Measurements from ENCODE around the gene ERICH6.

ERICH6 gene

GRCh38 chr3:150722267-150722666 is 18.5 kb upstream of the ERICH6 start:
- H3K27me3 ChIP-seq (ENCODE audit: control insufficient read depth in 1 of 2, insufficient read depth in 2 of 2, low read length in 2 of 2): no peaks in the 10 kb centered on the region
- H3K9ac ChIP-seq (ENCODE audit: low read depth in 1 of 2, low read length in 2 of 2): no peak overlapping the region
- no peak overlapping the region for H3K27ac ChIP-seq (ENCODE audit: low read depth, low read length)
- H3K9me3 ChIP-seq (ENCODE audit: control insufficient read depth in 1 of 2, low read length in 2 of 2): no peaks in the 10 kb centered on the region
- H3K4me1 ChIP-seq (ENCODE audit: control insufficient read depth in 1 of 2, insufficient read depth in 2 of 2, low read length in 2 of 2): peaks cover 11 to 12% of the 10 kb centered on the region in 2 donors
- no peak overlapping the region for H3K4me3 ChIP-seq (ENCODE audit: low read depth in 1 of 2, low read length in 2 of 2)
- no peaks in the 10 kb centered on the region for H3K36me3 ChIP-seq (ENCODE audit: control insufficient read depth in 1 of 2, insufficient read depth in 2 of 2, low read length in 2 of 2)

GRCh38 chr3:150721285-150722130 is 17.8 kb upstream of the ERICH6 start:
- Histone ChIP-seq H3K4me1 (ENCODE audit: control insufficient read depth in 1 of 2, insufficient read depth in 2 of 2, low read length in 2 of 2) (peaks cover 11 to 12% of the 10 kb centered on the region in 2 donors), H3K36me3 (ENCODE audit: control insufficient read depth in 1 of 2, insufficient read depth in 2 of 2, low read length in 2 of 2) (no peaks in the 10 kb centered on the region), H3K9ac (ENCODE audit: low read depth in 1 of 2, low read length in 2 of 2) (peak overlapping the region in 1 of 2 donors; percentile 15), H3K27ac (ENCODE audit: low read depth, low read length) (no peak overlapping the region), H3K9me3 (ENCODE audit: control insufficient read depth in 1 of 2, low read length in 2 of 2) (no peaks in the 10 kb centered on the region), H3K27me3 (ENCODE audit: control insufficient read depth in 1 of 2, insufficient read depth in 2 of 2, low read length in 2 of 2) (no peaks in the 10 kb centered on the region), H3K4me3 (ENCODE audit: low read depth in 1 of 2, low read length in 2 of 2) (no peak overlapping the region)

DNA sequence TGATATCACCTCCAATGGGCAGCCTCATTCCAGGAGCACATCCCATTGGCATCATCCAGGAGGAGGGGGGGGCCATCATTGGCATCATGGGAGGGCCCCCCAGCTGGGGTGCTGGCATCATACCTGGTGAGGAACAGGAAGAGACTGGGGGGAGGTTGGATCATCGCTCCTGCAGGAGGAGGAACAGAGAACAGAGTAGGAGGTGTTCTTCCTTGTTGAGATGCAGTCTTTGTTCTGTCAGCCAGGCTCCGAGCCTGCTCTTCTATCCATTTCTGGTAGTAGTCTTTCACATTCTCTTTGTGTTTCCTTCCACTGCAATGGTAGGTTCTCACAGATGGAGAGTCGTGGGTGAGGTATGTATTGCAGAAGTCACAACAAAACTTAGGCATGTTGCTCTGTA is 16.7 kb upstream of the ERICH6 start:
- no peak overlapping the region for H3K27ac ChIP-seq (ENCODE audit: low read depth, low read length)

DNA sequence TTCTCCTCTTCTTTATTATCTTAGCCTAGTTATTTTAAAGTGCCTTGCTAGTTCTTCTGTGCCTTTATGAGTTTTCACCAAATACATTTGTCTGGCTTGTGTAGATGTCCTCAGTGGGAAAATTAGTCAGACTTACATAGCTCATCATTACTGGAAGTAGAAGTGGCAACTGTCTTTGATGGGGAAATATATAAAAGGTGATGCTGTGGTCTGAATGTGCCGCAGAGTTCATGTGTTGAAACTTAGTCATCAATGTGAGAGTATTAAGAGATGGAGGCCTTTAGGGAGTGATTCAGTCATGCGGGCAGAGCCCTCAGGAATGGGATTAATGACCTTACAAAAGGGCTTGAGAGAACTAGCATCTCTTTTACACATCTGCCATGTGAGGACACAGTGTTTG is 6.4 kb upstream of the ERICH6 start:
- H3K36me3 ChIP-seq (ENCODE audit: control insufficient read depth in 1 of 2, insufficient read depth in 2 of 2, low read length in 2 of 2): no peaks in the 10 kb centered on the region
- H3K9me3 ChIP-seq (ENCODE audit: control insufficient read depth in 1 of 2, low read length in 2 of 2): no peaks in the 10 kb centered on the region
- no peaks in the 10 kb centered on the region for H3K4me1 ChIP-seq (ENCODE audit: control insufficient read depth in 1 of 2, insufficient read depth in 2 of 2, low read length in 2 of 2)
- H3K9ac ChIP-seq (ENCODE audit: low read depth in 1 of 2, low read length in 2 of 2): no peak overlapping the region
- H3K27me3 ChIP-seq (ENCODE audit: control insufficient read depth in 1 of 2, insufficient read depth in 2 of 2, low read length in 2 of 2): no peaks in the 10 kb centered on the region
- no peak overlapping the region for H3K27ac ChIP-seq (ENCODE audit: low read depth, low read length)
- no peak overlapping the region for H3K4me3 ChIP-seq (ENCODE audit: low read depth in 1 of 2, low read length in 2 of 2)

More for the DNA sequence above, 16.7 kb upstream of the ERICH6 start:
- H3K9ac ChIP-seq (ENCODE audit: low read depth in 1 of 2, low read length in 2 of 2): no peak overlapping the region
- H3K4me3 ChIP-seq (ENCODE audit: low read depth in 1 of 2, low read length in 2 of 2): no peak overlapping the region
- no peaks in the 10 kb centered on the region for H3K9me3 ChIP-seq (ENCODE audit: control insufficient read depth in 1 of 2, low read length in 2 of 2)
- H3K4me1 ChIP-seq (ENCODE audit: control insufficient read depth in 1 of 2, insufficient read depth in 2 of 2, low read length in 2 of 2): peaks cover 8 to 9% of the 10 kb centered on the region in 2 donors
- no peaks in the 10 kb centered on the region for H3K27me3 ChIP-seq (ENCODE audit: control insufficient read depth in 1 of 2, insufficient read depth in 2 of 2, low read length in 2 of 2)
- no peaks in the 10 kb centered on the region for H3K36me3 ChIP-seq (ENCODE audit: control insufficient read depth in 1 of 2, insufficient read depth in 2 of 2, low read length in 2 of 2)

- peak overlapping the region; percentile 84 to 93 for H3K4me3 ChIP-seq (ENCODE audit: low read depth in 1 of 2, low read length in 2 of 2)
- peak overlapping the region; percentile 62 to 69 for H3K9ac ChIP-seq (ENCODE audit: low read depth in 1 of 2, low read length in 2 of 2)
- no peaks in the 10 kb centered on the region for H3K27me3 ChIP-seq (ENCODE audit: control insufficient read depth in 1 of 2, insufficient read depth in 2 of 2, low read length in 2 of 2)
- H3K4me1 ChIP-seq (ENCODE audit: control insufficient read depth in 1 of 2, insufficient read depth in 2 of 2, low read length in 2 of 2): peaks cover 0 to 7% of the 10 kb centered on the region in 2 donors
- no peaks in the 10 kb centered on the region for H3K9me3 ChIP-seq (ENCODE audit: control insufficient read depth in 1 of 2, low read length in 2 of 2)
- peak overlapping the region; percentile 72 for H3K27ac ChIP-seq (ENCODE audit: low read depth, low read length)
- no peaks in the 10 kb centered on the region for H3K36me3 ChIP-seq (ENCODE audit: control insufficient read depth in 1 of 2, insufficient read depth in 2 of 2, low read length in 2 of 2)
These were observed 393 bp downstream of the ERICH6 start for GRCh38 chr3:150703299-150703755.

DNA sequence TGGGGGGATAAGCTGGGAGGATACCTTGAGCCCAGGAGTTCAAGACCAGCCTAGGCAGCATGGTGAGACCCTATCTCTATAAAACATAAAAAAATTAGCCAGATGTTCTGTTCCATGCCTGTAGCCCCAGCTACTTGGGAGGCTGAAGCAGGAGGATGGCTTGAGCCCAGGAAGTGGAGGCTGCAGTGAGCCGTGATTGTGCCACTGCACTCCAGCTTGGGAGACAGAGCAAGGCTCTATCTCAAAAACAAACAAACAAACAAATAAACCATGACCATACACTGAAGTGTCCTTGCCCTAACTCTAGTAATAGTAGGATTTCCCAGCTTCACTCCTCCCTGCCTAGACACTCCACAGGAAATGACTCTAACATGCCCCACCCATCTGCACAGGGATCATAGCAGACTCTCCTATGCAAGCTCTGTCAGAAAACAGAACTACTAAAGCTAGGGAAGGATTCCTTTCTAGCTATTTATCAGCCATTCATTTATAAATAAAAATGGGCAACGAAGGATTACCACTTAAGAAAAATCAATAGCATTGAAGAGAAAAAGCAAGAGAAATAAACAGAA is 4.6 kb downstream of the ERICH6 start:
- Histone ChIP-seq H3K27me3 (ENCODE audit: control insufficient read depth in 1 of 2, insufficient read depth in 2 of 2, low read length in 2 of 2) (no peaks in the 10 kb centered on the region), H3K36me3 (ENCODE audit: control insufficient read depth in 1 of 2, insufficient read depth in 2 of 2, low read length in 2 of 2) (no peaks in the 10 kb centered on the region), H3K4me3 (ENCODE audit: low read depth in 1 of 2, low read length in 2 of 2) (no peak overlapping the region), H3K9ac (ENCODE audit: low read depth in 1 of 2, low read length in 2 of 2) (no peak overlapping the region), H3K4me1 (ENCODE audit: control insufficient read depth in 1 of 2, insufficient read depth in 2 of 2, low read length in 2 of 2) (peaks cover 0 to 7% of the 10 kb centered on the region in 2 donors), H3K27ac (ENCODE audit: low read depth, low read length) (no peak overlapping the region), H3K9me3 (ENCODE audit: control insufficient read depth in 1 of 2, low read length in 2 of 2) (no peaks in the 10 kb centered on the region)

- Histone ChIP-seq H3K4me1 (ENCODE audit: control insufficient read depth in 1 of 2, insufficient read depth in 2 of 2, low read length in 2 of 2) (no peaks in the 10 kb centered on the region), H3K9me3 (ENCODE audit: control insufficient read depth in 1 of 2, low read length in 2 of 2) (peaks cover 0 to 6% of the 10 kb centered on the region in 2 donors), H3K27ac (ENCODE audit: low read depth, low read length) (no peak overlapping the region), H3K9ac (ENCODE audit: low read depth in 1 of 2, low read length in 2 of 2) (no peak overlapping the region), H3K36me3 (ENCODE audit: control insufficient read depth in 1 of 2, insufficient read depth in 2 of 2, low read length in 2 of 2) (no peaks in the 10 kb centered on the region), H3K27me3 (ENCODE audit: control insufficient read depth in 1 of 2, insufficient read depth in 2 of 2, low read length in 2 of 2) (no peaks in the 10 kb centered on the region), H3K4me3 (ENCODE audit: low read depth in 1 of 2, low read length in 2 of 2) (no peak overlapping the region)
These were observed 6.1 kb downstream of the ERICH6 start for GRCh38 chr3:150697646-150698045.

- H3K4me3 ChIP-seq (ENCODE audit: low read depth in 1 of 2, low read length in 2 of 2): no peak overlapping the region
These were observed 12.2 kb downstream of the ERICH6 start for GRCh38 chr3:150691414-150692040.

DNA sequence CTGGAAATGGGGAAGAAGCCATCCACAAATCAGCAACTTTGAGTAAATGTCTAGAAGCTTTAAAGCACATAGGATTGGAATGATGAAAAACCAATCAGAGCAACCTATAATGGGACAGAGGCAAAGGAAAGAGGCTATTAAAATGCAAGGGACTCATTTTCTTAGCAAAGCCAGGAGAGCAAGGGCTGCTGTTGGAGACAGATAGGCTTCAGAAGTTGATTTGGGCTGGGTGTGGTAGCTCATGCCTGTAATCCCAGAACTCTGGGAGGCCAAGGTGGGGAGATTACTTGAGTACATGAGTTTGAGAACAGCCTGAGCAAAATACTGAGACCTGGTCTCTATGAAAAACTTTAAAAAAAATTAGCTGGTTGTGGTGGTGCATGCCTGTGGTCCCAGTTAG is 16.1 kb downstream of the ERICH6 start:
- H3K4me1 ChIP-seq (ENCODE audit: control insufficient read depth in 1 of 2, insufficient read depth in 2 of 2, low read length in 2 of 2): no peaks in the 10 kb centered on the region
- no peaks in the 10 kb centered on the region for H3K27me3 ChIP-seq (ENCODE audit: control insufficient read depth in 1 of 2, insufficient read depth in 2 of 2, low read length in 2 of 2)
- H3K4me3 ChIP-seq (ENCODE audit: low read depth in 1 of 2, low read length in 2 of 2): no peak overlapping the region
- H3K9ac ChIP-seq (ENCODE audit: low read depth in 1 of 2, low read length in 2 of 2): no peak overlapping the region
- H3K36me3 ChIP-seq (ENCODE audit: control insufficient read depth in 1 of 2, insufficient read depth in 2 of 2, low read length in 2 of 2): no peaks in the 10 kb centered on the region
- peaks cover 0 to under 1% of the 10 kb centered on the region in 2 donors for H3K9me3 ChIP-seq (ENCODE audit: control insufficient read depth in 1 of 2, low read length in 2 of 2)
- no peak overlapping the region for H3K27ac ChIP-seq (ENCODE audit: low read depth, low read length)

More at GRCh38 chr3:150691414-150692040, 12.2 kb downstream of the ERICH6 start:
- Histone ChIP-seq H3K9me3 (ENCODE audit: control insufficient read depth in 1 of 2, low read length in 2 of 2) (peaks cover 0 to 7% of the 10 kb centered on the region in 2 donors), H3K27ac (ENCODE audit: low read depth, low read length) (no peak overlapping the region), H3K36me3 (ENCODE audit: control insufficient read depth in 1 of 2, insufficient read depth in 2 of 2, low read length in 2 of 2) (no peaks in the 10 kb centered on the region), H3K4me1 (ENCODE audit: control insufficient read depth in 1 of 2, insufficient read depth in 2 of 2, low read length in 2 of 2) (no peaks in the 10 kb centered on the region), H3K27me3 (ENCODE audit: control insufficient read depth in 1 of 2, insufficient read depth in 2 of 2, low read length in 2 of 2) (no peaks in the 10 kb centered on the region), H3K9ac (ENCODE audit: low read depth in 1 of 2, low read length in 2 of 2) (no peak overlapping the region)

- Histone ChIP-seq H3K4me3 (ENCODE audit: low read depth in 1 of 2, low read length in 2 of 2) (no peak overlapping the region), H3K9ac (ENCODE audit: low read depth in 1 of 2, low read length in 2 of 2) (no peak overlapping the region), H3K27ac (ENCODE audit: low read depth, low read length) (no peak overlapping the region), H3K4me1 (ENCODE audit: control insufficient read depth in 1 of 2, insufficient read depth in 2 of 2, low read length in 2 of 2) (no peaks in the 10 kb centered on the region), H3K9me3 (ENCODE audit: control insufficient read depth in 1 of 2, low read length in 2 of 2) (no peaks in the 10 kb centered on the region), H3K36me3 (ENCODE audit: control insufficient read depth in 1 of 2, insufficient read depth in 2 of 2, low read length in 2 of 2) (no peaks in the 10 kb centered on the region), H3K27me3 (ENCODE audit: control insufficient read depth in 1 of 2, insufficient read depth in 2 of 2, low read length in 2 of 2) (no peaks in the 10 kb centered on the region)
These were observed 20.9 kb downstream of the ERICH6 start for GRCh38 chr3:150682824-150683223.

Data from duodenal mucosa (tissue), 2 donors.